Stimulated activated naive CD8-positive, alpha-beta T cell treated with anti-CD3 and anti-CD28 coated beads, Interleukin-15, Interleukin-2, amounts not matched to agents 100 ng/mL and 50 ng/mL, for 24 hours (primary cell): Measurements from ENCODE around the gene PHRF1.
A peak's percentile ranks its signal among the peaks of the same experiment; 100 is the strongest.
"Not testable (repeated sequence)": the region's sequence is repeated elsewhere in the genome, so short reads cannot be mapped to it uniquely, and the experiment has no call there.

Source experiments
- H3K27ac Mint-ChIP-seq: one replicate; pipeline ENCODE4 v1.8.0; 2021; ENCODE audit warnings: mild to moderate bottlenecking, mixed read lengths
- H3K27me3 Mint-ChIP-seq: one replicate; pipeline ENCODE4 v1.8.0; 2021; ENCODE audit warnings: mixed read lengths
- H3K36me3 Mint-ChIP-seq: one replicate; pipeline ENCODE4 v1.8.0; 2021; ENCODE audit warnings: low read depth, mixed read lengths
- H3K4me1 Mint-ChIP-seq: one replicate; pipeline ENCODE4 v1.8.0; 2021; ENCODE audit warnings: low read depth, mixed read lengths
- H3K4me3 Mint-ChIP-seq: one replicate; pipeline ENCODE4 v1.8.0; 2021; ENCODE audit warnings: mild to moderate bottlenecking, mixed read lengths
- H3K9me3 Mint-ChIP-seq: one replicate; pipeline ENCODE4 v1.8.0; 2021; ENCODE audit warnings: mixed read lengths

PHRF1 gene

GRCh38 chr11:573146-573759 is 3.0 kb upstream of the PHRF1 start:
- Mint-ChIP-seq H3K4me1 (peaks cover 29% of the 10 kb centered on the region), H3K4me3 (no peak overlapping the region), H3K27me3 (peaks cover 12% of the 10 kb centered on the region), H3K27ac (no peak overlapping the region), H3K9me3 (no peaks in the 10 kb centered on the region), H3K36me3 (peaks cover 7% of the 10 kb centered on the region)

- Mint-ChIP-seq H3K4me3 (peak overlapping the region; percentile 79), H3K27me3 (peaks cover 12% of the 10 kb centered on the region), H3K4me1 (peaks cover 36% of the 10 kb centered on the region)
- H3K27ac Mint-ChIP-seq, H3K36me3 Mint-ChIP-seq, H3K9me3 Mint-ChIP-seq: not testable (repeated sequence)
Observed at GRCh38 chr11:574031-574570, 2.2 kb upstream of the PHRF1 start.

DNA sequence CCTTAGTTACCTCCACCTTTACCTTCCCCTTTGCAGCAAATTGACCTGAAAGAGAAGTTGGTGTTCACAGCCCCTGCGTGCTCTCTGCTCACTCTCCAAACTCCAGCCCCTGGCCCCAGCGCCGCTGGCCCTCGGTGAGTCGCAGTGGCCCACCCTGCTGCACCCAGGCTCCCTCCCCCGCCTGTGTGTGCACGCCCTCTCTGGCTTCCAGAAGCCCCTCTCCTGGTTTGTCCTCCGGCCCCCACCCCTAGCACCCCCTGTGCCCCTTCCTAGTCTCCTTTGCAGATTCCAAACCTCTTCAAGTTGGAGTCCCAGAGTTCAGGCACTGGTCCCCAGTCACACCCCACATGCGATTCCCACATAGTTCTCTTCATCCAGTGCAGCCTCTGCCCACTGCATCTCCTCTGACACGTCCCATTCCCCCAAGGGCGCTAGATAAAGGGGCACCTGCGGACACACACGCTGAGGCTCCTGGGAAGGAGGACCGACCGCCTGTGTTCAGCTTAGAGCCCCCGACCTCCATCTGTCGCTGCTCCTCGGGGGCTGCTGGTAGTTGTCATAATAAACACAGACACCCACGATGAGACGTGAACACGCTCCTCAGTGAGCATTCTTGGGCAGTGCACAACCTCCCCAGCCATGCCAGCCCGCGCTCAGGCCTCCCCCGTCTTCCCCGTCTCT is 1.5 kb upstream of the PHRF1 start:
- Mint-ChIP-seq H3K9me3 (no peaks in the 10 kb centered on the region), H3K36me3 (peaks cover 11% of the 10 kb centered on the region), H3K4me1 (peaks cover 41% of the 10 kb centered on the region), H3K27me3 (peaks cover 12% of the 10 kb centered on the region), H3K27ac (peak overlapping the region; percentile 49), H3K4me3 (peak overlapping the region; percentile 79)

GRCh38 chr11:575313-575995 is 816 bp upstream of the PHRF1 start:
- Mint-ChIP-seq H3K4me1 (peaks cover 46% of the 10 kb centered on the region), H3K27ac (peak overlapping the region; percentile 49), H3K27me3 (peaks cover 12% of the 10 kb centered on the region), H3K36me3 (peaks cover 11% of the 10 kb centered on the region), H3K9me3 (no peaks in the 10 kb centered on the region), H3K4me3 (peak overlapping the region; percentile 79)

- peaks cover 12% of the 10 kb centered on the region for H3K27me3 Mint-ChIP-seq
- peak overlapping the region; percentile 85 for H3K27ac Mint-ChIP-seq
- no peaks in the 10 kb centered on the region for H3K9me3 Mint-ChIP-seq
- H3K4me1 Mint-ChIP-seq, result peaks cover 51% of the 10 kb centered on the region
- H3K36me3 Mint-ChIP-seq, result peaks cover 22% of the 10 kb centered on the region
- peak overlapping the region; percentile 92 for H3K4me3 Mint-ChIP-seq
Observed at GRCh38 chr11:576811-577610, 741 bp downstream of the PHRF1 start.

DNA sequence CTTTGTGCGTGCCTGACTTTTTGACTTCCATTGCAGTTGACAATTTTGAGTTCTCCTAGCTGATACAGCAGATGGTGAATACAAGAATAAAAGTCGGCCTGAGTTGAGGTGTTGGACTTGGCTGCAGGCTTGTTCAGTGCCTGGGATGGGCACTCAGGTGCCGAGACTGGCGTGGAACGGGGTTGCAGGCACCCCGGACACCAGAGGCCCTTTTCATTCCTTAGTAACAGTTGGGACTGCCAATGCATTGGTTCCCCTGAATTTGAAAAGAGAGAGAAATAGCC is 1.3 kb downstream of the PHRF1 start:
- Mint-ChIP-seq H3K27ac (peak overlapping the region; percentile 85), H3K4me1 (peaks cover 51% of the 10 kb centered on the region), H3K4me3 (peak overlapping the region; percentile 92), H3K36me3 (peaks cover 25% of the 10 kb centered on the region), H3K9me3 (no peaks in the 10 kb centered on the region), H3K27me3 (peaks cover 12% of the 10 kb centered on the region)

- Mint-ChIP-seq H3K27me3 (peaks cover 12% of the 10 kb centered on the region), H3K36me3 (peaks cover 25% of the 10 kb centered on the region), H3K27ac (no peak overlapping the region), H3K4me1 (peaks cover 51% of the 10 kb centered on the region), H3K9me3 (no peaks in the 10 kb centered on the region), H3K4me3 (peak overlapping the region; percentile 92)
Observed at GRCh38 chr11:578276-579035, 2.2 kb downstream of the PHRF1 start.

DNA sequence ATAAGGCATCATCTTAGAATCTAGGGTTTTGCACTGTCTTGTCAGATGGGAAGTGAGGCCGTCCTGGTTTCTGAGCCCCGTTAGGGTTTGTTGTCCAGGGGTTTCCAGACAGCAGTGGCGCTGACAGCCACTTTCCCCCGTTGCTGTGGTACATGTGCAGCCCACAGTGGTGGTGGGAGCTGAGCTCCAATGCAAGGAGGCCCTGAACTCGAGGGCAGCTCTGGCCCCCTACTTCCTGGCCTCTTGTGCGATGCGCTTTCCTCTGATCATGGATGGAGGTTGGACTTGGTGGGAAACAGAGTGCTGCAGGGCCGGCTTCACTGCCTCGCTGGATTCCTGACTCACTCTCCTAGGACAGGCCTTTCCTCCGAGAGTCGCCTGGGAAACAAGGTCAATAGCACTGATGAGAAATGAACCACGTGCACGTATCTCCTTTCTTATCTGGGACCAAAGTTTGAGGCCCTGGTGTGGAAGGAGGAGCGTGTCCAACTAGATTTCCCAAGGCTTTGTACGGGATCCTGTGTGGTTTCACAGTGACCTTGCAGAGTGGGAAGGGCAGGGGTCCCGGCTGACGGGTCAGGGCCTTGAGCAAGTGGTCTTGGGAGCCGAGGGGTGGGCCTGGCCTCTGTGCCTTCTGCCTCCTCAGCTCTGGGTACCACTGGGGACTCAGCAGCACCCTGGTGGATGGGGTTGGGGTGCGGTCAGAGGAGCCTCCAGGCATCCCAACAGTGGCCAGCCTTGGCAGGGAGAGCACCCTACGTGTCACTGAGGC is 3.7 kb downstream of the PHRF1 start:
- Mint-ChIP-seq H3K36me3 (peaks cover 35% of the 10 kb centered on the region), H3K4me3 (peak overlapping the region; percentile 30), H3K9me3 (no peaks in the 10 kb centered on the region), H3K27ac (no peak overlapping the region), H3K4me1 (peaks cover 39% of the 10 kb centered on the region), H3K27me3 (peaks cover 2% of the 10 kb centered on the region)

GRCh38 chr11:581342-581741 is 5.1 kb downstream of the PHRF1 start:
- H3K4me1 Mint-ChIP-seq, result peaks cover 41% of the 10 kb centered on the region
- H3K9me3 Mint-ChIP-seq, result no peaks in the 10 kb centered on the region
- H3K27ac Mint-ChIP-seq, result peak overlapping the region; percentile 54
- H3K4me3 Mint-ChIP-seq, result no peak overlapping the region
- H3K36me3 Mint-ChIP-seq, result peaks cover 38% of the 10 kb centered on the region
- H3K27me3 Mint-ChIP-seq, result no peaks in the 10 kb centered on the region

DNA sequence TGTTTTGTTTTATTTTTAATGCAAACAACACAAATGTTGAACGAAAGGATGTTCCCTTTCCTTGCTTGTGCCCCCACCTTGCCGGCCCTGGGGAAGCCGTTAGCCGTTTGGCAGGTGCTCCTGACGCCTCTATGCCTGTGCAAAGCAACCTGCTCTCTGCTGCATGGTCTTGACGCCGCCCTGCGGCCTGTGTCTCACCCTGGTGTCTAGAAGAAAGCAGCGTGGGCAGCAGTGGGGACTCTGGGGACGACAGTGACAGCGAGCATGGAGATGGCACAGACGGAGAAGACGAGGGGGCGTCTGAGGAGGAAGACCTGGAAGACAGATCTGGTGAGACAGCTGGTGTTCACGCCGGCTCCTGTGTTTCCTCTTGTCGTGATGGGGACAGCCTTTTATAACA is 5.5 kb downstream of the PHRF1 start:
- Mint-ChIP-seq H3K27me3 (no peaks in the 10 kb centered on the region), H3K27ac (no peak overlapping the region), H3K9me3 (no peaks in the 10 kb centered on the region), H3K4me1 (peaks cover 44% of the 10 kb centered on the region), H3K36me3 (peaks cover 41% of the 10 kb centered on the region), H3K4me3 (no peak overlapping the region)

DNA sequence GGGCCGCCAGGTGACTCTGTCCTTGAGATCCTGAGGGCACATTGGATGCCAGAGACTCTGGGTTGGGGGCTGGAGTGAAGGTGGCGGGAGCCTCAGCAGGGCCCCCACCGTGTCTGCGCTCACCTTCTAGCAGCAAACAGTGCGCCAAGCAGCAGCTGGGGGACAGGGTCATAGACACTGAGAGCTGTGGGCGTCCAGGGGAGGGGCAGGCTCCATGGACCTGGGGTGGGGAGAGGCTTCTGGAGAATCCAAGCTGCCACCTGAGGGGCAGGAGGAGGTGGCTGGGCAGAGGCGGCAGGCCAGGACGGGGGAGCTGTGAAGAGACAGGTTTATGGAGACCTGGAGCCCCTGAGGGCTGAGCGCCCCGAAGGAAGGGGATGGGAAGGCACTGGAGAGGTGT is 8.0 kb downstream of the PHRF1 start:
- Mint-ChIP-seq H3K27ac (no peak overlapping the region), H3K4me3 (no peak overlapping the region), H3K9me3 (no peaks in the 10 kb centered on the region), H3K27me3 (no peaks in the 10 kb centered on the region), H3K36me3 (peaks cover 52% of the 10 kb centered on the region), H3K4me1 (peaks cover 38% of the 10 kb centered on the region)

DNA sequence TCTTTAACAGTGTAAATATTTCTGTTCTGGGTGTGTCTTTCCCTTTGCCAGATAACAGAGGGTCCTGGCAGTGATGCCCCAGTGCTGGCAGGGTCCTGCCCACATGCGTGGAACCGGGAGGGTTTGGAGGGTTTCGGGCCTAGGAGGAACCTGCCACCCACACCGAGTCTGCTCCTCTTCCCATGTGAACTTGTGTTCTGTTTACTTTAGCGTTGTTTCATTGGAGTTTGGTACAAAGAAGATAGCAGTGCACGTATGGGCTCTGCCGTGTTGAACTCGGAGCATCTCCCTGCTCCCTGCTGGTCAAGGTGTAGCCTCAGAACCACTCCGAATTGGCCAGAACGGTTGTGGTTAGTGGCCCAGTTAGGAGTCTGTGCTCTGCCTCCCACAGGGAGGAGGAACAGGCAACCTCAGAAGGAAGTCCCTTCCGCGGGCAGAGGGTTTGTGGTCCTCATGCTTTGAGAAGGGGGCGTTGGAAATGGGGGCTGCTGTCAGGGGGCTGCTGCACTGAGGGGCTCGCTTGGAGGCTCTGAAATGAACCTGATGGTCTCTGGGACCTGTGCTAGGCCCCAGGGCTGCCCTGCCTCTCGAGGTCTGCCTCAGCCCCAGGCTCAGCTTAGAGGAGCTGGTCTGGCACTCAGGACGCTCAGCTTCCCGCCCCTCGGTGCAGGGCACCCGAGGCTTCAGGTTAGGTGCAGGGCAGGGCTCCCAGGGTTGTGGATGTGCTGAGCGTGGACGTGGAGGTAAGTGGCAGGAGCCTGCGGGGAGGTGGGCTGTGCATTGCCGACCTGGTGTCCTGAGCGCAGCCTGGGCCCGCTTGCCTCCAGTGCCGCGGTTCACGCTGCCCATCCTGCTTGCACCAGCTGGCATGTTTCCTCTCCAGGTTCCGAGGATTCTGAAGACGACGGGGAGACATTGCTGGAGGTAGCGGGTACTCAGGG is 10.4 kb downstream of the PHRF1 start:
- peaks cover 66% of the 10 kb centered on the region for H3K36me3 Mint-ChIP-seq

DNA sequence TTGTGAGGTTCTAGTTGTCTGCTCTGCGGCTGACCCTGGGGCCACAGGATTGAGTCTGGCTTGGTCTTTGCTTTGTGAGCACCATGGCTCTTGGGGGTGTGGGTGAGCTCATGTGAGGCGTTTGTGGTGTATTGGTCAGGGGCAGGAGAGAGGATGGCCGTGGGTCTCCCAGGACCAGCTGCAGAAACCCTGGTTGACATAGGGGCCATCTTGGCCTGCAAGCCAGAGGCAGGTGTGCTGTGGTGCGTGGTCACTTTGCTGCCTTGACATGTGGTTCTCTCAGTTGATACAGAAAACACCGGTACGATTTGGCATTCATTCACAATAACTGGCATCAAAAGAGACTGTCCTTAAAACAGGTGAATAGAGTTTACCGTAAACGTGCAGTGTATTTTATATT is 11.3 kb downstream of the PHRF1 start:
- H3K4me3 Mint-ChIP-seq, result peak overlapping the region; percentile 72

More for the DNA sequence above, 10.4 kb downstream of the PHRF1 start:
- no peaks in the 10 kb centered on the region for H3K27me3 Mint-ChIP-seq
- no peaks in the 10 kb centered on the region for H3K9me3 Mint-ChIP-seq
- peak overlapping the region; percentile 83 for H3K27ac Mint-ChIP-seq
- peaks cover 23% of the 10 kb centered on the region for H3K4me1 Mint-ChIP-seq
- no peak overlapping the region for H3K4me3 Mint-ChIP-seq

More for the DNA sequence above, 11.3 kb downstream of the PHRF1 start:
- Mint-ChIP-seq H3K9me3 (no peaks in the 10 kb centered on the region), H3K27ac (peak overlapping the region; percentile 96), H3K27me3 (no peaks in the 10 kb centered on the region), H3K36me3 (peaks cover 65% of the 10 kb centered on the region), H3K4me1 (peaks cover 23% of the 10 kb centered on the region)
